K562 (cell line): Measurements from ENCODE around the gene ZNF790. TPM values are rescaled to one million over a fixed set of nuclear protein-coding genes. Genes with fewer than 3 reads are reported as not detected.

ENCODE experiments used
- ATAC-seq: fragments of 200-7000 bp; cut with Tn5 transposase; 3 replicates; pipeline ENCODE4 v1.9.1; 2020; ENCODE audit warnings: moderate library complexity
- BruUV-seq: library from RNA; stranded (reverse); fragments of 400-500 nt; replicated peaks from 2 replicates; lab custom pipeline; 2021; lab: Mats Ljungman, UMichigan
- CTCF ChIA-PET: fragments of 300-600 bp; formaldehyde crosslinking; extraction: SDS; loops from one replicate; lab custom pipeline; 2021; ENCODE audit warnings: low intra/inter-chr PET ratio; lab: Yijun Ruan, JAX
- POLR2A ChIA-PET: fragments of 300-600, 350-650 bp; sonication (Branson Sonifier 250); formaldehyde crosslinking; extraction: SDS; loops from one replicate; lab custom pipeline; 2021; ENCODE audit warnings: antibody characterized with exemption, inconsistent platforms; lab: Yijun Ruan, JAX
- DNase-seq, 4 experiments: peaks; one replicate each; pipeline versions ENCODE4 v3.0.0 to v3.0.0-alpha.2; 2011 to 2018; ENCODE audit warnings: low spot score in 3 of 4, mixed read lengths in 3 of 4; ENCODE audit errors: extremely low read depth in 1 of 4
- FAIRE-seq: peaks from 2 replicates; lab custom pipeline; 2011; peaks lifted over from hg19 to GRCh38; lab: Jason Lieb, UNC
- H2AFZ ChIP-seq: 2 replicates; pipeline ENCODE4 v1.6.0; 2011; ENCODE audit warnings: low read depth, low read length, control low read depth, inconsistent platforms
- H3K27ac ChIP-seq: fragments of 200-600 bp; 3 replicates; pipeline ENCODE4 v1.8.0; 2011; ENCODE audit warnings: low read depth, mild to moderate bottlenecking, control low read depth, inconsistent platforms, low read length, moderate library complexity, mixed read lengths; ENCODE audit errors: extremely low read depth
- H3K27me3 ChIP-seq, 2 experiments: fragments of 300-600 bp in 1 of 2; 2 replicates in 1 of 2; 3 replicates in 1 of 2; pipeline versions ENCODE4 v1.6.0 to v1.8.0; 2011; ENCODE audit warnings: inconsistent platforms in 2 of 2, low read length in 2 of 2, mild to moderate bottlenecking in 1 of 2, mixed read lengths in 1 of 2, moderate library complexity in 1 of 2; ENCODE audit not compliant: control insufficient read depth in 2 of 2, insufficient read depth in 2 of 2
- H3K36me3 ChIP-seq: fragments of 300-600 bp; 3 replicates; pipeline ENCODE4 v1.8.0; 2011; ENCODE audit warnings: mild to moderate bottlenecking, low read length, inconsistent platforms; ENCODE audit not compliant: control insufficient read depth, insufficient read depth
- H3K4me1 ChIP-seq, 2 experiments: fragments of 200-600 bp in 1 of 2; replicated peaks in 1 of 2; 2 replicates in 1 of 2; 3 replicates in 1 of 2; pipeline versions ENCODE4 v1.5.1 to v1.8.0; 2011; ENCODE audit warnings: inconsistent platforms in 2 of 2, low read length in 2 of 2, mild to moderate bottlenecking in 1 of 2, mixed read lengths in 1 of 2, moderate library complexity in 1 of 2; ENCODE audit not compliant: control insufficient read depth in 2 of 2, insufficient read depth in 2 of 2
- H3K4me2 ChIP-seq: 2 replicates; pipeline ENCODE4 v1.6.1; 2011; ENCODE audit warnings: low read length, control low read depth, inconsistent platforms, mixed read lengths; ENCODE audit not compliant: insufficient read depth
- H3K4me3 ChIP-seq: fragments of 200-600 bp; sonication (generic), shearing (Covaris generic); 2 replicates; pipeline ENCODE4 v1.5.1; 2016; ENCODE audit warnings: control low read depth, inconsistent platforms
- H3K79me2 ChIP-seq: fragments of 200-600 bp; 3 replicates; pipeline ENCODE4 v1.8.0; 2011; ENCODE audit warnings: low read length, inconsistent platforms; ENCODE audit not compliant: control insufficient read depth, insufficient read depth
- H3K9ac ChIP-seq, 2 experiments: 2 replicates each; pipeline versions ENCODE4 v1.6.0 to v1.6.1; 2011; ENCODE audit warnings: low read depth in 2 of 2, low read length in 2 of 2, control low read depth in 1 of 2, inconsistent platforms in 1 of 2, mild to moderate bottlenecking in 1 of 2, mixed read lengths in 1 of 2; ENCODE audit not compliant: insufficient read depth in 1 of 2
- H3K9me1 ChIP-seq: one replicate; pipeline ENCODE4 v1.6.0; 2011; ENCODE audit warnings: inconsistent platforms, mild to moderate bottlenecking, low read length, moderate library complexity; ENCODE audit not compliant: control insufficient read depth, insufficient read depth
- H3K9me3 ChIP-seq: replicated peaks from 2 replicates; pipeline ENCODE4 v1.5.1; 2011; ENCODE audit warnings: low read depth, low read length, inconsistent platforms; ENCODE audit not compliant: control insufficient read depth, insufficient read depth
- H4K20me1 ChIP-seq: replicated peaks from 2 replicates; pipeline ENCODE4 v1.6.1; 2011; ENCODE audit warnings: low read length, inconsistent platforms, mixed read lengths; ENCODE audit not compliant: control insufficient read depth, insufficient read depth
- CBX1 ChIP-seq: sonication (generic); IDR thresholded peaks from 2 replicates; pipeline ENCODE4 v1.6.1; 2016; ENCODE audit warnings: antibody characterized with exemption, low read depth, mild to moderate bottlenecking
- CBX3 ChIP-seq, 2 experiments: IDR thresholded peaks; 1 replicate in 1 of 2; 2 replicates in 1 of 2; pipeline ENCODE4 v1.6.1; 2012; ENCODE audit warnings: inconsistent platforms in 2 of 2, low read length in 2 of 2, borderline replicate concordance in 1 of 2, control low read depth in 1 of 2
- GABPA ChIP-seq: fragments of 200-800 bp; sonication (Bioruptor generic); conservative IDR thresholded peaks from 2 replicates; pipeline ENCODE4 v1.6.1; 2016; ENCODE audit warnings: low read depth, missing genetic modification characterization, missing compliant biosample characterization
- GTF2F1 ChIP-seq: IDR thresholded peaks from 2 replicates; pipeline ENCODE4 v1.6.1; 2011; ENCODE audit warnings: low read depth, low read length, improper control_type of control experiment
- IRF1 ChIP-seq: sonication (generic); formaldehyde crosslinking; IDR thresholded peaks from 2 replicates; pipeline ENCODE4 v1.8.0; 2022; ENCODE audit warnings: missing genetic modification reagents, mild to moderate bottlenecking, borderline replicate concordance
- MAFF ChIP-seq: IDR thresholded peaks from 2 replicates; pipeline ENCODE4 v1.6.1; 2012; ENCODE audit warnings: low read length, improper control_type of control experiment
- MBD1 ChIP-seq: fragments of 250-450 bp; sonication (Bioruptor Pico); IDR thresholded peaks from 2 replicates; pipeline ENCODE4 v1.8.0; 2022; ENCODE audit warnings: inconsistent platforms
- MYNN ChIP-seq, 2 experiments: sonication (generic); formaldehyde crosslinking in 1 of 2; IDR thresholded peaks; 2 replicates each; pipeline versions ENCODE4 v1.5.0 to v1.6.1; 2016 to 2020; ENCODE audit warnings: antibody characterized with exemption in 1 of 2, missing genetic modification reagents in 1 of 2
- NR2C2 ChIP-seq, 2 experiments: fragments of 200-800 bp in 1 of 2; sonication (Bioruptor generic) in 1 of 2; sonication (generic) in 1 of 2; formaldehyde crosslinking in 1 of 2; IDR thresholded peaks; 2 replicates each; pipeline versions ENCODE4 v1.6.1 to v1.8.0; 2016 to 2022; ENCODE audit warnings: mild to moderate bottlenecking in 1 of 2, missing compliant biosample characterization in 1 of 2, missing genetic modification characterization in 1 of 2, missing genetic modification reagents in 1 of 2
- RB1 ChIP-seq: fragments of 450-650 bp; IDR thresholded peaks from 2 replicates; pipeline ENCODE4 v1.6.1; 2017; ENCODE audit warnings: low read depth, mild to moderate bottlenecking
- TCF3 ChIP-seq: sonication (generic); formaldehyde crosslinking; IDR thresholded peaks from 2 replicates; pipeline ENCODE4 v1.4.0; 2020; ENCODE audit warnings: mild to moderate bottlenecking, missing genetic modification reagents
- TCF7 ChIP-seq: sonication (generic); IDR thresholded peaks from 2 replicates; pipeline ENCODE4 v1.6.1; 2016; ENCODE audit warnings: antibody characterized with exemption, borderline replicate concordance
- XRCC3 ChIP-seq: fragments of 450-650 bp; IDR thresholded peaks from 2 replicates; pipeline ENCODE4 v1.6.1; 2017; ENCODE audit warnings: mild to moderate bottlenecking, moderate library complexity
- ZNF12 ChIP-seq: sonication (generic); formaldehyde crosslinking; IDR thresholded peaks from 2 replicates; pipeline ENCODE4 v1.4.0; 2020; ENCODE audit warnings: mild to moderate bottlenecking, missing genetic modification reagents
- WGBS: fragments of 100-300 bp; shearing (Covaris generic); methylation state at CpG from one replicate; pipeline ENCODE4 v1.1.6; 2016; ENCODE audit warnings: low coverage, mixed read lengths; ENCODE audit not compliant: insufficient coverage; ENCODE audit errors: missing lambda C conversion rate; 5-methylcytosine and 5-hydroxymethylcytosine counted together
- in situ Hi-C: fragments of 300-500 bp; cut with MboI; formaldehyde crosslinking; loops from 4 replicates; pipeline ENCODE4 v1.15.0; 2018; ENCODE audit warnings: inconsistent platforms, mixed read lengths
- intact Hi-C: fragments of 100-400 bp; cut with micrococcal nuclease; formaldehyde crosslinking; loops from 2 replicates; pipeline ENCODE4 v1.14.2; 2022
- polyA plus RNA-seq, 8 experiments: library from polyadenylated mRNA; depleted of rRNA in 4 of 8; stranded (reverse) in 5 of 8; unstranded in 3 of 8; fragments of >200 nt; fragmentation: Nextera tagmentation in 2 of 8; fragmentation: Illumina TruSeq in 1 of 8; extraction: Ambion mirVana in 2 of 8; extraction: Trizol in 1 of 8; gene quantifications; 2 replicates each; pipeline versions ENCODE4 v1.2.1 to v1.2.3, GENCODE V29; 2011 to 2014; ENCODE audit warnings: inconsistent platforms in 1 of 8, missing spikeins in 1 of 8
- total RNA-seq, 7 experiments: library from RNA; depleted of rRNA in 6 of 7; stranded (reverse); fragments of >200 nt in 6 of 7; fragmentation: Illumina TruSeq in 2 of 7; extraction: Trizol in 2 of 7; gene quantifications; 2 replicates each; pipeline versions ENCODE4 v1.2.1 to v1.2.3, GENCODE V29; 2011 to 2021; ENCODE audit warnings: low replicate concordance in 1 of 7

Gene ZNF790
- total and polyA plus RNA-seq, 9 of the 15 experiments (the other 6 are each of a cell fraction or from before 2014, with no cell fraction given) = 0.33 to 1.7 (median 0.53) TPM

- H3K79me2 ChIP-seq = peaks cover 41% of the 10 kb centered on the region
- no peak for TF ChIP-seq TCF3
- no peak for TF ChIP-seq TCF7
- no peak for TF ChIP-seq ZNF12 (CRISPR knock-in tag)
- TF ChIP-seq CBX1 = no peak
- no peak for TF ChIP-seq XRCC3
- peak; percentile 82 for TF ChIP-seq GABPA (tag)
- peak; percentile 88 for TF ChIP-seq MBD1
- peak in 1 of 2 experiments; percentile 5; a peak in 1 of 3 replicates for TF ChIP-seq CBX3 (IDR thresholded peaks at IDR 0.05; ENCODE audit: borderline replicate concordance in 1 of 2, low read length in 2 of 2)
- no peak for TF ChIP-seq GTF2F1
- TF ChIP-seq MYNN (IDR thresholded peaks at IDR 0.05) = no peak
- TF ChIP-seq MYNN (CRISPR knock-in tag; IDR thresholded peaks at IDR 0.05) = no peak
- TF ChIP-seq NR2C2 (CRISPR knock-in tag; IDR thresholded peaks at IDR 0.05) = no peak
- peak; percentile 12; the same call in 1 of the 2 replicates for TF ChIP-seq NR2C2 (tag; IDR thresholded peaks at IDR 0.05)
- no peak for TF ChIP-seq RB1
- TF ChIP-seq IRF1 (CRISPR knock-in tag) = no peak
- no peak for TF ChIP-seq MAFF
- DNase-seq (no peak), ATAC-seq (no peak), FAIRE-seq (no peak)
- no peaks in the 10 kb centered on the region for H3K27me3 ChIP-seq
- peak overlapping the region; percentile 94 for H3K4me3 ChIP-seq
- H3K9ac ChIP-seq = peak overlapping the region in 1 of 2 experiments; percentile 96; a peak in 1 of 4 replicates
- peak overlapping the region; percentile 97 for H2AFZ ChIP-seq
- POLR2A ChIA-PET = interaction anchor here (0.7 kb wide), 1 partner anchor 164 kb away, joined by 3 read pairs; no protein-coding TSS in a partner anchor
- peaks cover 35% of the 10 kb centered on the region for H3K9me3 ChIP-seq
- WGBS = 65% methylated on average over 15 of the region's 15 CpGs
- H3K9me1 ChIP-seq = no peaks in the 10 kb centered on the region
- H4K20me1 ChIP-seq = no peaks in the 10 kb centered on the region; the same call in 1 of the 2 replicates
- BruUV-seq = no TSS peak
- in situ Hi-C loops (no loop called here), intact Hi-C loops (no loop called here)
- peak overlapping the region; percentile 100 for H3K4me2 ChIP-seq
- peaks cover 0 to 17% of the 10 kb centered on the region in 2 experiments; a peak in 2 of 5 replicates for H3K4me1 ChIP-seq
- CTCF ChIA-PET = no interaction called here
- H3K27ac ChIP-seq = peak overlapping the region; percentile 99; the same call in 2 of the 3 replicates
- H3K36me3 ChIP-seq = peaks cover 9% of the 10 kb centered on the region; the same call in 2 of the 3 replicates
These were observed 65.0 kb downstream of the ZNF790 start for GRCh38 chr19:36773223-36773579.
